GM18505 (cell line): Measurements from ENCODE around the gene JAGN1.
"Not testable (repeated sequence)": the region's sequence is repeated elsewhere in the genome, so short reads cannot be mapped to it uniquely, and the experiment has no call there.

Experiments
- ATAC-seq: cut with Tn5 transposase; IDR thresholded peaks from one replicate; pipeline ENCODE4 v1.9.1; 2021; ENCODE audit not compliant: unreplicated experiment
- POLR2A ChIP-seq: IDR thresholded peaks from 4 replicates; pipeline ENCODE4 v1.6.1; 2011; ENCODE audit warnings: borderline replicate concordance; ENCODE audit not compliant: insufficient read depth, insufficient read length; ENCODE audit errors: extremely low read depth

Gene JAGN1

DNA sequence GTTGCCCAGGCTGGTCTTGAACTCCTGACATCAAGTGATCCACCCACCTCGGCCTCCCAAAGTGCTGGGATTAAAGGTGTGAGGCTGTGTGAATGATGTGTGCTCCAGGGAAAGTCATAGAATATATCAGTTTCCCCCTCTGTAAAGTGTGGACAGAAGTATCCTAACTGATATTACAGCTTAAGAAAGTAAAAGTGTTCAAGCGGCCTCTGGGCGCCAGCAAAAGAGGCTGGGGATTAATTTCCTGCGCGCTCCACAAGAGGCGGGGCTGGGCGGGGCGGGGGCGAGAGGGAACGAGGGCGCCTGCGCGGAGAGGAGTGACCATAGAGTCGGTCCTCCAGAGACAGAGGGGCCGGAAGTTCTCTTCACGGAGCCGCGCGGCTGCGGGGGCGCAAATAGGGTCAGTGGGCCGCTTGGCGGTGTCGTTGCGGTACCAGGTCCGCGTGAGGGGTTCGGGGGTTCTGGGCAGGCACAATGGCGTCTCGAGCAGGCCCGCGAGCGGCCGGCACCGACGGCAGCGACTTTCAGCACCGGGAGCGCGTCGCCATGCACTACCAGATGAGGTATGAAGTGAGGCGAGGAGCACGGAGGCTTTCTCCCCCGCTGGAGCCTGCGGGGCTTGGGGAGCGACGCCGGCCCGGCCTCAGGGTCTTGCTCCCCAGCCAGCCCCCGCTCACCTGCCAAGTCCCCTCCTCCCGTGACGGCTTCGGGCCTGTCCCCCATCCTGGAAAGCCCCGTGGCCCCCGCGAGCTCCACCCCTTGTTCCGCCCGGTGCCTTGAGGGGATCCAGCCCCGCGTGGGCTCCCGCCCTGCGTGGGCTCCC is at the start of gene JAGN1:
Gene JAGN1 (plus strand): TSS at position 362 of the 823 bp plus-strand sequence. CDS start 113 bp downstream, at position 475.
- ATAC-seq = peak; percentile 78
- TF ChIP-seq POLR2A = peak; percentile 95

DNA sequence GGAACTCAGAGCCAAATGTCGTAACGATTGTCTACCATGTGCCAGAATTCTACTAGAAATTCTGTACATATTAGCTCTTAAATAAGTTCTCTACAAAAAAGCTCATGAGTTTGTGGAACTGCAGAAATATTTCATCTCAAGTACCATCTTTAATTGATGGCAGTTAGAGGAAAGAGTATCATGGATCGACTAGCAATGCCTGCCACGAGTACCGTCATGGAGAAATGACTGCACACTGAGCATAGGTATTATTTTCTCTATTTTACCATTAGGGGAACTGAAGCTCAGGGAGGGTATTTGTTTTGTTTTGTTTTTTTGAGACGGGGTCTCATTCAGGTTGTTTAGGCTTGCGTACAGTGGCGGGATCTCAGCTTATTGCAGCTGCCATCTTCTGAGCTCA is 49.4 kb upstream of the JAGN1 start:
- no peak for ATAC-seq

DNA sequence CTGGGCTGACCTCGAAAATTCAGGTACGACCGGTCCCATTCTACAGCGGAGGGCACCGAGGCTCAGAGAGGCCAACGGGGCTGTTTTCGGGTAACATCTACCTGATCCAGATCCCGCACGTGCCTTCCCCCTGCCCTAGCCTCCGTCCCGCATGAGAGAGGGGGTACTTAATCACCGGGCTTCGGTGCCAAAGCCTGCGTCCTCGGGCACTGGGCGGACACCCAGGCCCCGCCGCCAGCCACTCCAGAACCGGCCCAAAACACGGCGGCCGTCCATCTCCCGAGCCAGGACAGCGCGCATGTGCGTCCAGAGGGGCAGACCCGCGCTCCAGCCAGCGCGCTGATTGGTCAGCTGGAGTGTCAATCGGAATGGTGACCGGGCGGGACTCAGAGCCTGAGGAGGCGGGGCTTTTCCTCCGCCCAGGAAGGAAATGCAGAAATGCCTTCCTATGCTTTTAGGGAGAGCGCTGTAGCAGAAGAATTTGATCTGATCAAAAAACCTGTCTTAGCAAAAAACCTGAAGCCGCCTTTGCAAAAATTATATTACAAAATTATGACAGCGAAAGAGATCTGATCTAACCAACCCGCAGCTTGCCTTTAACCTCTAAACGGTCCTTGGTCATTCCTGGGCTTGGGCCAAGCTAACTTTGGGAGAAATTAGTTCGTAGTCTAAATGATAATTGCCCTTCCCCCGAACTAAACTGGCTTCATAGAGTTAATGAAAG is 46.5 kb upstream of the JAGN1 start, which contains the start of gene RPUSD3:
Gene RPUSD3 (minus strand): TSS at position 294 of the 724 bp plus-strand sequence. CDS start 18 bp downstream, at position 276.
- peak; percentile 97 for ATAC-seq
- peak; percentile 81 for TF ChIP-seq POLR2A

More for the DNA sequence above, 49.4 kb upstream of the JAGN1 start:
- no peak for TF ChIP-seq POLR2A

DNA sequence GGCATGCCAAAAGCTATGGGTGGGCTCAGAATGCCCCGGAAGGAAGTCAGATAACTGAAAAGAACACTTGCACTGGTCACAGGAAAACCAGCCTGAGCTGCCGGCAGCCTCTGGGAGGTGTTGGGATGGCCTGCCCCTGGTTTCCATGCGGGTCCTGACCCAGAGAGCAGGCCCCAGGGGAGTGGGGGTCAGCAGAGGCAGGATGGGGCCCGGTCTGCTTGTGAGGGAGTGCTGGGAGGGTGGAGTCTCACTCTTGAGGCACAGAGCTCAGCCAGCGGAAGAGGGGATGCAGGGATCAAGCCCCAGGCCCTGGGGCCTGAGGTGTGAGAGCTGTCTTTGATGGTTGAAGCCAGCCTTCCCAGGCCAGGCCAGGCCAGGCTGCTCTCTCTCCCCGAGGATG is 44.2 kb upstream of the JAGN1 start:
- ATAC-seq = no peak
- TF ChIP-seq POLR2A = no peak

DNA sequence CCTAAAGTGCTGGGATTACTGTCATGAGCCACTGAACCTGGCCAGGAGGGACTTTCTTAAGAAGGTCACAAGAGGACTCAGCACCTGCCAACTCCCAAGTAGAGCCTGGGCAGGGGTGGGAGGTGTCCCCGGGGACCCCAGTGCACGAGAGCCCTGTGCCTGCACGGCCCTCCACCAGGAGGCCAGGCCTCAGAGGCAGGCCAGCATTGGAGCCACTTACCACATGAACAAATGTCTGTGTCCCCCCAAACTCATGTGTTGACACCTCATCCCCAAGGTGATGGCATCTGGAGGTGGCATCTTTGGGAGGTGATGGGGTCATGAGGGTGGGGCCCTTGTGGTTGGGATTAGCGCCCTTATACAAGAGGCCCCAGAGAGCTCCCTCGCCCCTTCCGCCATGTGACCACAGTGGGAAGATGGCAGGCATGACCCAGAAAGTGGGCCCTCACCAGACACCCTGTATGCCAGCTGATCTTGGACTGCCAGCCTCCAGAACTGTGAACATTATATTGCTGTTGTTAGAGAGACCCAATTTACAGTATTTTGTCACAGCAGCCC is 43.4 kb upstream of the JAGN1 start:
- no peak for ATAC-seq
- TF ChIP-seq POLR2A = no peak

DNA sequence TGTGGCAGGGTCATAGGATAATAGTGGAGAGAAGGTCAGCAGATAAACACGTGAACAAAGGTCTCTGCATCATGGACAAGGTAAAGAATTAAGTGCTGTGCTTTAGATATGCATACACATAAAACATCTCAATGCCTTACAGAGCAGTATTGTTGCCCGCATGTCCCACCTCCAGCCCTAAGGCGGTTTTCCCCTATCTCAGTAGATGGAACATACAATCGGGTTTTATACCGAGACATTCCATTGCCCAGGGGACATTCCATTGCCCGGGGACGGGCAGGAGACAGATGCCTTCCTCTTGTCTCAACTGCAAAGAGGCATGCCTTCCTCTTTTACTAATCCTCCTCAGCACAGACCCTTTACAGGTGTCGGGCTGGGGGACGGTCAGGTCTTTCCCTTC is 42.5 kb upstream of the JAGN1 start:
- not testable (repeated sequence) for ATAC-seq

DNA sequence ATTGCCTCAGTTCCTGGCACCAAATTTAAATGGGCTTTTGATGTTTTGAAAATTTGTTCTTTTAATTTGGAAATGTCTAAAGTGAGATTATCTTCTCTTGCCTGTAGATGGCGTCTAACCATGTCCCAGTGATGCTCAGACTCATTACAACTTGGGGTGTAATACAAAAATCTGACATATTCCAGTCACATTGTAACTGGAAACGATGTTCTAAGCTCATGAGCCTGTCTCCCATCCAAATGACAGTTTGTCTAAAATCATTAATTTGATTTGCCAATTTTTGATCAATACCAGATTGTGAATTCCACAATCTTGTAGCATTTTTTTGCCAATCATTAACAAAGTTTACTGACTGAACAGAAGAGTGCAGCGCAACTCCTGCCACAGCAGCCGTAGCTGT is 41.5 kb upstream of the JAGN1 start:
- ATAC-seq = not testable (repeated sequence)

DNA sequence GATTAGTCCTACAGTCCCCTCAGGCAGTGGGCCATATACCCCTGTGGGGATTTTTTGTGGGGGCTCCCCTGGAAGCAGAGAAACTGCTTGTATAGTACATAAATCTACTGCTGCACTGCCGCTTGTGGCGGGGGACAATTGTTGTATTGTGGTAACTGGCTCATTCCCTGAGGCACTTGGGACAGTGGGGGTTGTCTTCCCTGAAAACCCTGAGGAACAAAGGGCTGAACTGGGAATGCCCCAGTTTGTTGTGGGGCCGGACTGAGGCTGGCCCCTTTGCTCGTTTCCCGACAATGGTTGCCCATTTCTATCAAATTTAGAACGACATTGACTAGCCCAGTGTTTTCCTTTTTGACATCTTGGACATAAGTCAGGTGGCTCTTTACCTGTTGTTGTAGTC is 39.0 kb upstream of the JAGN1 start:
- not testable (repeated sequence) for ATAC-seq

DNA sequence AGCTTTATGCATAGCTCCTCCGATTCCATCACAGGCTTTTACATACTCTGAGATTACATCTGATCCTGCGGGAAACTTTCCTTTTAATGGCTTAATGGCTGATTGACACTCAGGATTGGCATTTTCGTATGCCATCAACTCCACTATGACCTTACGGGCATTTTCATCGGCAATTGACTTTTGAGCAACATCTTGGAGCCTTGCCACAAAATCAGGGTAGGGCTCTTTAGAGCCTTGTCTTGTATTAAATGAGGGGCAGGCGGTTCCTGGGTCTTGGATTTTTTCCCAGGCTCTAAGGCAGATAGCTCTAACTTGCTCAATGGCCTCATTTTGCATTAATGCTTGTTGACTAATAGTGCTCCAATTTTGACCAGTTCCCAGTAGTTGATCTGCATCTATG is 38.5 kb upstream of the JAGN1 start:
- not testable (repeated sequence) for ATAC-seq

DNA sequence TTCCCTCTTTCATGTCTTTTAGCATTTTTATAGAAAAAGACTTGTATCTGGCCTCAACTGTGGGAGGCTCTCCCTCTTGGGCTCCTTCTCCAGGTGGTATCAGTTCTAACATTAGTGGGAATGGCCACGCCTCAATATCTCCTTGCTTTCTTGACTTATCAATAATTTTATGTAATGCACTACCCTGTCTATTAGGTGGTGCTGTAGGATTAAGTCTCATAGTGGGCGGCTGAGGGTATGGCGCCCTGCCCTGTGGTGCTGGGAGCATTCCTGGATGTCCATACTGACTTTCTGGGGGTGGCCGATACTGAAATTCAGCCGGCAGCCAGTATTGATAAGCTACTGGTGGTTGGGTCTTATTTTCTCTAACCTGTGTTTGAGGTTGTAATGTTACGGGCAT is 37.9 kb upstream of the JAGN1 start:
- no peak for TF ChIP-seq POLR2A
- ATAC-seq = no peak

DNA sequence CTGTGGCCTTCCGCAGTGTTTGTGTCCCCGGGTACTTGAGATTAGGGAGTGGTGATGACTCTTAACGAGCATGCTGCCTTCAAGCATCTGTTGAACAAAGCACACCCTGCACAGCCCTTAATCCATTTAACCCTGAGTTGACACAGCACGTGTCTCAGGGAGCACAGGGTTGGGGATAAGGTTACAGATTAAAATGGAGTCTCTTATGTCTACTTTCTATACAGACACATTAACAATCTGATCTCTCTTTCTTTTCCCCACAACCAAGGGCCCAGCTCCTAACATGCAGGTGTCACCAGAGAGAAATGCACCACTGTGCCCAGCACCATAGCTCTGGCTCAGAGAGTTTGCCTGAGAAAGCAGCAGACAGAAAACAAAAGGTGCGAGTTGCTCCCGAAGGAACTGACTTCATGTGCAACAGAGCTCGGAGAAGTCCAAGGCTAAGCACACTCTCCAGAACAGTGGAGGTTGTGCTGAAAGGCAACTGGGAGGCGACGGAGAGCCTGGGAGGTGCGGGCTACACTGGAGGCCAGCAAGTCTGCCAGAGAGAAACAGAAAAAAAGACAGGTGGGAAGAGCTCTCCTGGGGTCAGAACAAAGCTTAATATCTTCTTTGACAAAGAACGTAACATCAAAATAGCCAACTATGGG is 36.0 kb upstream of the JAGN1 start:
- not testable (repeated sequence) for ATAC-seq

DNA sequence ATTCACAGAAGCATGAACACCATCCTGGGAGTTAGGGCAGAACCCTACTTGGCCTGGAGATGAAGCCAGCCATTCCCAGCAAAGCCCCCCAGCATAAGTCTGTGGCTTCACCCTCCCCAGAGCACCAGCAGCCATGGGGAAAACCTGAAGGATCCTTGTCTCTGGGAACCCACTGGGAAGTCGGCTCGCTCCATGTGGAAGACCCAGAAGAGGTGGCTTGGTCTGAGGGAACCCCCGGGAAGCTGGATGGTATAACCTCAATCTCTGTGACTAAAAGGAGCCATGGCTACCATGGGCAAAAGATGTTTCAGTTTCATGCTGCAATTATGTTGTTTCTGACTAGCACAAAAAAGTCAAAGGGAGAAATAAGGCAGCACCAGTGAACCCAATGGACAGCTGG is 34.8 kb upstream of the JAGN1 start:
- no peak for ATAC-seq
- no peak for TF ChIP-seq POLR2A

DNA sequence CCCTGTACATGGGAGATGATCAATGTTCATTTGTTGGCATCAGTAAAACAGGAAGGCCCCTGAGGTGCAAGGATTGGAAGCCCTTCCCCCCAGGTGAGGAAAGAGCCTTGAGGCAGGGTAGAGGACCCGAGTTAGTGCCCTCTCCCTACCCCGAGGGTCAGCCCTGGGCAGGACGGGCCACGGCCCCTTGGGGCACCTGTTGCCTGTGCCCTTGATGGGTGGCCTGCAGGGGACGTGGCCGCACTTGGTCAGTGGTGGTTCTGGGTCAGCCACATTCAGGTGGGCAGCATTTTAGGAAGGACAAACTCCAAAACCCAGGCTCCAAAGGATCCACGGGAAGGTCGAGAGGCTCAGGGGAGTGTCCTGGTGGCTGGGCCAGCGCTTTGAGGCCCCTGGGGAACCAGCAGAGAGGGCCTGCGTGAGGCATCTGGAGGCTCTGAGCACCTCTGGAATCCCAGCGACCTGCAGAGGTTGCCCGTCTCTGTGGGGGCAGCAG is 30.8 kb upstream of the JAGN1 start:
- no peak for TF ChIP-seq POLR2A

DNA sequence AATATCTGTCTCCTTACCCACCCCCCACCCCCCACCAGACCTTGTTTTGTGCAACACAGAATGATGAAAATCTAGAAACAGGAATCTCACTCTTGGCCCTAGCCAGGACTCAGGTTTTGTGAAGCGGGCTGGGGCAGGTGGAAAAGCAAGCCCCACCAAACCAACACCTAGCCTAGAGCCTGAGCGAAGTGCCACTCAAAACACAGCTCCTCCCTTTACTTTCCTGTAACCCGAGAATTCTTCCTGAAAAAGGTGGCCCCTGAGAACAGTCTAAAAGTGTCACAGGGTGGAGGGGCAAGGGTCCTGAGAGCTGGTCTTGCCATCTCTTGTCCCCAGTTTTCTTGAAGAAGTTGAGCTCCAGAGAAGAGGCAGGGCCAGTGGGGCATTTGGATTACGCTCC is 29.2 kb upstream of the JAGN1 start:
- no peak for TF ChIP-seq POLR2A
- no peak for ATAC-seq

More for the DNA sequence above, 30.8 kb upstream of the JAGN1 start:
- no peak for ATAC-seq
